ENCODE measurements around the gene TBCD.
A peak's percentile ranks its signal among the peaks of the same experiment; 100 is the strongest.

The TBCD gene

DNA sequence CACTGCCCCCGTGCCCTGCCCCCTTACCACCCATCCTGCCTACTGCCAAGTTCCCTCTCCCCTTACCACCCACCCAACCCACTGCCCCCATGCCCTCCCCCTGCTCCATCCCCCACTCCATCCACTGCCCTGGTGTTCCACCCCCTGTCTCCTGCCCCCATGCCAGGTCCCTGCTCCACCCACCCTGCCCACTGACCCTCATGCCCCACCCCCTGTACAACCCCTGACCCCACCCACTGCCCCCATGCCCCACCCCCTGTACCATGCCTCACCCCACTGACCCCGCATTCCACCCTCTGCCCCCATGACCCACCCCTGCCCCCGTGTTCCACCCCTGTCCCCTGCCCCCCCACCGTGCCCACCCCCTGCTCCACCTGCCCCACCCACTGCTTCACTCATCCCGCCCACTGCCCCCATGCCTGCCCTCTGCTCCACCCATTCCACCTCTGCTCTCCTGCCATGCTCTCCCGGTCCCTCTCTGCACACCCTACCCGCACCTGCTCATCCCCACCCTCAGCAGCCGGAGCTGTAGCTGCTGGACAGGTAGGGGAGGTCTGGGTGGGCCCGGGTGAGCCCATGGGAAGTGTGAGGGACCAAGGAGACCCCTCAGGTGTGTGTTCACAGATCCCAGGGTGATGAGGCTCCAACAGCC lies 42.7 kb upstream of the TBCD start:
- TF ChIP-seq, protein P1, sequence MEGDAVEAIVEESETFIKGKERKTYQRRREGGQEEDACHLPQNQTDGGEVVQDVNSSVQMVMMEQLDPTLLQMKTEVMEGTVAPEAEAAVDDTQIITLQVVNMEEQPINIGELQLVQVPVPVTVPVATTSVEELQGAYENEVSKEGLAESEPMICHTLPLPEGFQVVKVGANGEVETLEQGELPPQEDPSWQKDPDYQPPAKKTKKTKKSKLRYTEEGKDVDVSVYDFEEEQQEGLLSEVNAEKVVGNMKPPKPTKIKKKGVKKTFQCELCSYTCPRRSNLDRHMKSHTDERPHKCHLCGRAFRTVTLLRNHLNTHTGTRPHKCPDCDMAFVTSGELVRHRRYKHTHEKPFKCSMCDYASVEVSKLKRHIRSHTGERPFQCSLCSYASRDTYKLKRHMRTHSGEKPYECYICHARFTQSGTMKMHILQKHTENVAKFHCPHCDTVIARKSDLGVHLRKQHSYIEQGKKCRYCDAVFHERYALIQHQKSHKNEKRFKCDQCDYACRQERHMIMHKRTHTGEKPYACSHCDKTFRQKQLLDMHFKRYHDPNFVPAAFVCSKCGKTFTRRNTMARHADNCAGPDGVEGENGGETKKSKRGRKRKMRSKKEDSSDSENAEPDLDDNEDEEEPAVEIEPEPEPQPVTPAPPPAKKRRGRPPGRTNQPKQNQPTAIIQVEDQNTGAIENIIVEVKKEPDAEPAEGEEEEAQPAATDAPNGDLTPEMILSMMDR (conservative IDR thresholded peaks at IDR 0.05): no peak
- no peak for TF ChIP-seq ZFX (IDR thresholded peaks at IDR 0.05)
- H3K27ac ChIP-seq: no peak overlapping the region

DNA sequence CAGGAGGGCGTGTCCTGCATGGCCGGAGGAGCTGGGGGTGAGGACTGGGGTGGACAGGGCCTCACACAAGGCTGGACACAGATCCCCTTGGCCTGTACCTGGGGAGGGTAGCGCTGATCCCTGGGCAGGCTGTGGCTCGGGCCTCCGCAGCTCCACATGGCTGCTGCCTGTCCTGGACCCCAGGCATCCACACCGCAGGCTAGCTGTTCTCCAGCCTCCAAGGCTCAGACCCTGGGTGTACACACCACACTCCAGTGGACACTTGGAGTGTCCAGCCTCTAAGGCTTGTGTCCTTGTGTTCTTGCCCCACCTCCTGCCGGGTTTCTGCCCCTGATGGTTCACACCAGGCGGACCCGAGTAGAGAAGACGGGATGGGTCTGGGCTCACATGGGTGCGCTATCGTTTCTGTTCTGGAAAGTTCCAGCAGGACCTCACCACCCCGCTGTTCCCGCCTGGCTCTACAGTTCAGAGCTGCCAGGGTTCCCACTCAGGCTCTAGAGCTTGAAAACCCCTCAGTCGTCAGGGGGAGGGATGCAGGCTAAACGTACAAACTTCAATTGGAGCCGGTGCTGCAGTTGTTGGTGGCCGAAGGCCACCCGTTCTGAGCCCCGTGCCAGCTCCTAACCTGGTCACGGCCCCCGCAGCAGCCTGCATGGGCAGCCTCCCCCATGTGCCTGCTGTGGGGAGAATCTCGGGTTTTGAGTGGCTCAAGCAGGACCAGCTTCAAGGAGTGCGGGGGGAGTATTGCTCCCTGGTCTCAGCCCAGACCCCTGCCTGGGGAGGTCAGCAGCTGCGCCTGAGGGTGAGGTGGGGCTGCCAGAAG lies 42.0 kb upstream of the TBCD start:
- TF ChIP-seq, protein P1 (conservative IDR thresholded peaks at IDR 0.05): no peak
- TF ChIP-seq ZFX (IDR thresholded peaks at IDR 0.05): no peak
- no peak overlapping the region for H3K27ac ChIP-seq

DNA sequence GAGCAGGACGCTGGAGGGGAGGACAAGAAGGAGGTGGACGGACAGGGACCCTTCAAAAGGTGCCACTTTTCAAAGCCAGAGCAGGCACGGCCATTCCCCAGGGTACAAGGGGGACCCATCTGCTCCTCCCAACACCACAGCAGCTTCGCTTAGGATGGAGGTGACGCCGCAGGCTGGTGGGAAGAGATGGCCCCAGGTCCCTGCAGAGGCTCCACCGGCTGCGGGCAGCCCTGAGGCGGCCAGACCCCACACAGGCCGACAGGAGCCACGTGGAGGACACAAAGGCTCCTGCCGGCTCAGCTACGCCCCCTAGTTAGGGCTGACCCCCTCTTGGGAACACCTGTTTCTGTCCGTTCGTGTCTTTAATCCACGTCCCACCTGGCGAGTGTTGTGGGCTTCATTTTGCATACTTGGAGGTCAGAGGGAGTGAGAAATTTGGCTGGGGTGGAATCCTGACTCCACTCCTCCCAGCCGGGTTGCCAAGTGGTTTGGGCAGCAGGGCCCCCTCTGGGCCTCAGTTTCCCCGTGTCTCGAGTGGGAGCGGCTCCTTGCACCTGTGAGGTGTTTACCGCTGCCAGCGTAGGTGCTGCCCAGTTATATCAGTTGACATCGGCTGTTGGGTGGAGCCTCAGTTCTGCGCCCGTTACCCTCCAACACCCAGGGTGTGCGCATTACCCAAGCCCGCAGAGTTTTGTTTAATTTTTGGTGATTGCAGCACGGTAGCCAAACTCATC lies 41.2 kb upstream of the TBCD start:
- no peak overlapping the region for H3K27ac ChIP-seq
- no peak for TF ChIP-seq ZFX (IDR thresholded peaks at IDR 0.05)

DNA sequence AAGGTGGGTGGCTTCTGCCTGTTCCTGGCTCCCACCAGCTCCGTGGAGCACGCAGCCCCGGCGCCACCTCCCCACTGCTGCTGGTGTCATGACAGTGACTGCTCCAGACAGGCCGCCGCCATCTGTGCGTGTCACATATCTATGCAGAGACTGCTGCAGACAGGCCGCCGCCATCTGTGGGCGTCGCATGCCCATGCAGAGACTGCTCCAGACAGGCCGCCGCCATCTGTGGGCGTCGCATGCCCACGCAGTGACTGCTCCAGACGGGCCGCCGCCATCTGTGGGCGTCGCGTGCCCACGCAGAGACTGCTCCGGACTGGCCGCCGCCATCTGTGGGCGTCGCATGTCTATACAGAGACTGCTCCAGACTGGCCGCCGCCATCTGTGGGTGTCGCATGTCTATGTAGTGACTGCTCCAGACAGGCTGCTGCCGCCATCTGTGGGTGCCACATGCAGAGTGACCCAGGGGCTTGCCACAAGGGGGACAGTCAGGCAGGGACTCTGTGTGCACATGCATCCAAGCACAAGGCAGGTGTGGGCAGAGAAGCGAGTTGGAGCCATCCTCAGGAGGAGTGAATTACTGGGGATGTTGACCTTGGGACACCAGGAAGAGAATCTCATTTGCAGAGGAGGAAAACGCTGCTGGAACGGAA lies 38.7 kb upstream of the TBCD start:
- TF ChIP-seq, protein P1 (conservative IDR thresholded peaks at IDR 0.05): no peak
- no peak for TF ChIP-seq ZFX (IDR thresholded peaks at IDR 0.05)
- H3K27ac ChIP-seq: no peak overlapping the region

DNA sequence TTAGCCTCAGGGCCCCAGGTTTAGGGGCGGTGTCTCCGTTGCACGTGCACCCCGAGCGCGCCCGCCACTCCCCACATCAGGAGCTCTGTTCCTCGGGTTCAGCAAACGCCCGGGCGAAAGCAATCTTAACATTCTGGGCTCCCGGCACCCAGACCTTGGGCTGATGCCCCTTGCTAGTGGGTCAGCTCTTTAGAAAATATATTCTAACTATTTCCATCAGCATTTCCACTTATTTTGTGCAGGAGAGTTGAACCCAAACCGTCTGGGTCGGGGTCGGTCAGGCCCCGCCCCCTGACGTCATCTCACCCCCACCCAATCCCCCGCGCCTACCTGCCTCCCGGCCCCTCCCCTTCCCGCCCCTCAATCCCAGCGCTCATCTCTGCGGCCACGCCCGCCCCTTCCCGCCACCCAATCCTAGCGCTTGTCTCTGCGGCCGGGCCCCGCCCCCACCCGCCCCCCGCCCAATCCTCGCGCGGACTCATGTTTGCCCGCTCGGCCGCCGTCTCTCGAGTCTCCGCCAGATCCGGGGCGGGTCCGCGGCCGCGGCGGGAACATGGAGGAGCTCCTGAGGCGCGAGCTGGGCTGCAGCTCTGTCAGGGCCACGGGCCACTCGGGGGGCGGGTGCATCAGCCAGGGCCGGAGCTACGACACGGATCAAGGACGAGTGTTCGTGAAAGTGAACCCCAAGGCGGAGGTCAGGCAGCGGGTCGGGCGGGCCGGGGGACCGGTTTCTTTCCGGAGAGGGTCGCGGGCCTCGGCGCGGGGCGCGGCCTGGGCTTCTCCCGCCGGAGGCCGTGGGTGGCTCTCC lies 35.5 kb upstream of the TBCD start, which contains the start of gene FN3KRP:
Gene FN3KRP (plus strand): TSS at position 504 of the 808 bp plus-strand sequence. CDS start 50 bp downstream, at position 554.
- peak; percentile 82; the same call in 1 of the 2 replicates for TF ChIP-seq ZFX (IDR thresholded peaks at IDR 0.05)
- TF ChIP-seq, protein P1 (conservative IDR thresholded peaks at IDR 0.05): no peak
- H3K27ac ChIP-seq: peak within 1 kb of the TSS; percentile 73

DNA sequence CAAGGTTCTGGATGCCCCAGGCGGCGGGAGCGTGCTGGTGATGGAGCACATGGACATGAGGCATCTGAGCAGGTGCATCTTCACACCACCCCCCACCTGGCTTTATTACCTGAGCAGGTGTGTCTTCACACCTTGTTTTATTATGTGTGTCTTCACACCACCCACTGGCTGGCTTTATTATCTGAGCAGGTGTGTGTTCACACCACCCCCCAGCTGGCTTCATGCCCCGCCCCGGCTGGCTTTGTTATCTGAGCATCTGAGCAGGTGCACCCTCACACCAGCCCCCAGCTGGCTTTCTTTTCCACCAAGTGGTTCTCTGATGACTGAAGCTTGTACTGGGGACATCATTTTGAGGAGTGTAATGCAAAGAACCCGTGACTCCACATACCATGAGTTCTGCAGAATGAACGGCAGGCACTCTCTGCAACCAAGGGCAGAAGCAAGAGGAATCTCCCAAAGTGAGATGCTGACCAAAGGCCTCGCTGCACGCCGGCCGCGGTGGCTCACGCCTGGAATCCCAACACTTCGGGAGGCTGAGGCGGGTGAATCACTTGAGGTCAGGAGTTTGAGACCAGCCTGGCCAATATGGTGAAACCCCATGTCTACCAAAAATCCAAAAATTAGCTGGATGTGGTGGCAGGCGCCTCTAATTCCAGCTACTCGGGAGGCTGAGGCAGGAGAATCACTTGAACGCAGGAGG lies 32.7 kb upstream of the TBCD start:
- H3K27ac ChIP-seq: no peak overlapping the region
- TF ChIP-seq, protein P1 (conservative IDR thresholded peaks at IDR 0.05): no peak
- no peak for TF ChIP-seq ZFX (IDR thresholded peaks at IDR 0.05)

Data from C4-2B (cell line).